ENCODE results near the gene ACTRT2.

GRCh38 chr1:3007298-3008147 is 13.7 kb upstream of the ACTRT2 start:
- TF ChIP-seq YY1 (IDR thresholded peaks at IDR 0.05; ENCODE audit: insufficient read depth, insufficient read length): no peak
- no peak for TF ChIP-seq ZNF274 (IDR thresholded peaks at IDR 0.05; ENCODE audit: low read depth, low read length)
- TF ChIP-seq SUZ12 (IDR thresholded peaks at IDR 0.05; ENCODE audit: extremely low read depth, insufficient read depth, insufficient read length): no peak

All from NT2/D1 (cell line).